SK-N-MC (cell line): ENCODE results near the gene DNASE1L1.

Experiments
- DNase-seq: peaks from one replicate; pipeline ENCODE4 v3.0.0-alpha.2; 2011; ENCODE audit warnings: low read depth, low spot score
- H3K27ac ChIP-seq: fragments of 200-600 bp; sonication (generic); 2 replicates; pipeline ENCODE4 v1.5.1; 2016; ENCODE audit warnings: mixed run types
- H3K36me3 ChIP-seq: fragments of 200-600 bp; sonication (generic); 2 replicates; pipeline ENCODE4 v1.6.1; 2017; ENCODE audit warnings: antibody characterized with exemption, low read length, mixed read lengths; ENCODE audit not compliant: insufficient read depth
- H3K4me3 ChIP-seq: fragments of 200-600 bp; sonication (generic); 2 replicates; pipeline ENCODE4 v1.5.1; 2016
- H3K9ac ChIP-seq: fragments of 200-600 bp; sonication (generic); 2 replicates; pipeline ENCODE4 v1.8.0; 2017; ENCODE audit warnings: mixed run types, mixed read lengths; ENCODE audit not compliant: insufficient read length
- H3K9me3 ChIP-seq: fragments of 200-600 bp; sonication (generic); 2 replicates; pipeline ENCODE4 v1.6.1; 2017; ENCODE audit warnings: low read depth, mild to moderate bottlenecking, antibody characterized with exemption, low read length, moderate library complexity, mixed read lengths
- EZH2 ChIP-seq: fragments of 200-600 bp; sonication (generic); IDR thresholded peaks from one replicate; pipeline ENCODE4 v1.6.1; 2017; ENCODE audit warnings: antibody characterized with exemption
- FOXP2 ChIP-seq: optimal IDR thresholded peaks from 2 replicates; pipeline ENCODE3; 2011; ENCODE audit warnings: mild to moderate bottlenecking, moderate library complexity; ENCODE audit not compliant: insufficient read depth; ENCODE audit errors: extremely low read length, control extremely low read depth
- POLR2AphosphoS5 ChIP-seq: IDR thresholded peaks from 2 replicates; pipeline ENCODE4 v1.6.1; 2012; ENCODE audit warnings: mild to moderate bottlenecking, low read depth, low read length, borderline replicate concordance

The DNASE1L1 gene

GRCh38 chrX:154378059-154378798, 30.8 kb downstream of the DNASE1L1 start:
- Histone ChIP-seq H3K4me3 (peak overlapping the region; percentile 77), H3K9ac (peak overlapping the region; percentile 86), H3K36me3 (no peaks in the 10 kb centered on the region; the same call in 1 of the 2 replicates), H3K27ac (peak overlapping the region; percentile 96), H3K9me3 (no peaks in the 10 kb centered on the region)
- TF ChIP-seq FOXP2 (no peak), POLR2AphosphoS5 (peak; percentile 61; the same call in 1 of the 2 replicates)
- no peak for DNase-seq

GRCh38 chrX:154376774-154377173, 32.3 kb downstream of the DNASE1L1 start:
- no peak for DNase-seq
- Histone ChIP-seq H3K4me3 (no peak overlapping the region), H3K36me3 (no peaks in the 10 kb centered on the region; the same call in 1 of the 2 replicates), H3K9ac (no peak overlapping the region), H3K27ac (peak overlapping the region; percentile 96; the same call in 1 of the 2 replicates), H3K9me3 (no peaks in the 10 kb centered on the region)
- TF ChIP-seq EZH2 (no peak), FOXP2 (no peak), POLR2AphosphoS5 (no peak)

GRCh38 chrX:154375156-154375504, 33.9 kb downstream of the DNASE1L1 start:
- peak overlapping the region; percentile 77 for H3K4me3 ChIP-seq
- no peaks in the 10 kb centered on the region for H3K9me3 ChIP-seq
- TF ChIP-seq POLR2AphosphoS5 = no peak
- no peak for TF ChIP-seq EZH2
- no peak for TF ChIP-seq FOXP2
- H3K9ac ChIP-seq = peak overlapping the region; percentile 77
- peak overlapping the region; percentile 73; the same call in 1 of the 2 replicates for H3K27ac ChIP-seq
- DNase-seq = no peak
- H3K36me3 ChIP-seq = 0 out of 2 replicates have a peak, but pooled peaks cover 2% of the 10 kb centered on the region

- no peak for DNase-seq
- H3K4me3 ChIP-seq = peak within 1 kb of the TSS; percentile 77
- TF ChIP-seq FOXP2 = no peak
- no peak for TF ChIP-seq POLR2AphosphoS5
- TF ChIP-seq EZH2 = no peak
- H3K27ac ChIP-seq = peak within 1 kb of the TSS; percentile 73; the same call in 1 of the 2 replicates
- peaks cover 6% of the 10 kb centered on the region; the same call in 1 of the 2 replicates for H3K36me3 ChIP-seq
- peak within 1 kb of the TSS; percentile 77 for H3K9ac ChIP-seq
- no peaks in the 10 kb centered on the region for H3K9me3 ChIP-seq
Measured at GRCh38 chrX:154374313-154375155, 34.5 kb downstream of the DNASE1L1 start, which contains the start of gene FLNA. TSS of gene FLNA (minus strand) at chrX:154374634. CDS start at chrX:154371245, 3,389 bp downstream.

DNA sequence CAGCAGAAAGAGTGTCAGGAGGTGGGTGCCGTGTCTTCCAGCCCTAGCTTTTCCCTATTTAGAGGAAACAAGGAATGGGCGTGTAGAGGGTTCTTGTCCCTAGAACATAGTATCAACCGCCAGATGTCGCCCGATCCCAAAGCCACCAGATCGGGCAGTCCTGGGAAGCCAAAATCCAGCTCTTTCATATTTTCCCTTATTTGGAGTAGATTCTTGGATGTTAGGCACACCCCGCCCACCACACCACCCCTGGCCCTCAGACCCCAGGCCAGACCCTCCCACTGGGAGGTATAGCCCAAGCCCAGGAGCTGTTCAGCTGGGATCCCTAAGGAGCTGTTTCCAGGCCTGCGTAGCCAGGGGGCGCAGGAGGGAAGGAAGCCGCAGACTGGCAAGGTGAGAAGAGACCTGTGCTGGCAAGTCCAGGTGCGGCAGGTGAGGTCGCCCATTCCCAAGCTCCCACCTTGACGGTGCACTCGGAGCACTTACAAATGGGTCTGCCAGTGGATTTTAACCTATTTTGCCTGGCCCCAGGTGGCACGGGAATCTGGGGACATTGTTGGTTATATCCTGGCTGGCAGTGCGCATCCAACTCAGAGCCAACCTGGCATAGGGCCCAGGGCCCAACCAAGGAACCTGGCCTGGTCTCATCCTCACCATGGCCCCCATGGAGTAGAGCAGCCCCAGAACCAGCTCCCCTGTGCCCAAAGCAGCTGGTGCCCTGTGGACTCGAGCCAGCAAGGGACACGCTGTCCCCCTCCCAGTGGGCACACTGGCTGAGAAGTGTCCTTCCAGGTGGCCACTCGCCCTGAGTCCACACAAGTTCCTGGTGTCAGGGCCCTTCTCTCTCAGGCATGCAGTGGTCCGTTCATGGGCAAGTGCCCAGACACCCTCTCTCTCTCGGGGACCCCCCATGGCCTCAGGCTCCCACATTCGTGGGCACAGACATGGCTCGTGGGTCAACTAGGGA, 35.4 kb downstream of the DNASE1L1 start:
- Histone ChIP-seq H3K36me3 (peaks cover 10% of the 10 kb centered on the region), H3K9ac (peak overlapping the region; percentile 77), H3K27ac (peak overlapping the region; percentile 42; the same call in 1 of the 2 replicates), H3K9me3 (no peaks in the 10 kb centered on the region), H3K4me3 (peak overlapping the region; percentile 77)
- TF ChIP-seq POLR2AphosphoS5 (no peak), EZH2 (no peak), FOXP2 (no peak)
- DNase-seq = no peak

GRCh38 chrX:154372612-154373022, 36.4 kb downstream of the DNASE1L1 start:
- H3K9ac ChIP-seq = no peak overlapping the region
- no peak for TF ChIP-seq FOXP2
- TF ChIP-seq POLR2AphosphoS5 = no peak
- TF ChIP-seq EZH2 = no peak
- peak overlapping the region; percentile 77; the same call in 1 of the 2 replicates for H3K4me3 ChIP-seq
- DNase-seq = no peak
- no peaks in the 10 kb centered on the region for H3K9me3 ChIP-seq
- no peak overlapping the region for H3K27ac ChIP-seq
- peaks cover 20% of the 10 kb centered on the region for H3K36me3 ChIP-seq

DNA sequence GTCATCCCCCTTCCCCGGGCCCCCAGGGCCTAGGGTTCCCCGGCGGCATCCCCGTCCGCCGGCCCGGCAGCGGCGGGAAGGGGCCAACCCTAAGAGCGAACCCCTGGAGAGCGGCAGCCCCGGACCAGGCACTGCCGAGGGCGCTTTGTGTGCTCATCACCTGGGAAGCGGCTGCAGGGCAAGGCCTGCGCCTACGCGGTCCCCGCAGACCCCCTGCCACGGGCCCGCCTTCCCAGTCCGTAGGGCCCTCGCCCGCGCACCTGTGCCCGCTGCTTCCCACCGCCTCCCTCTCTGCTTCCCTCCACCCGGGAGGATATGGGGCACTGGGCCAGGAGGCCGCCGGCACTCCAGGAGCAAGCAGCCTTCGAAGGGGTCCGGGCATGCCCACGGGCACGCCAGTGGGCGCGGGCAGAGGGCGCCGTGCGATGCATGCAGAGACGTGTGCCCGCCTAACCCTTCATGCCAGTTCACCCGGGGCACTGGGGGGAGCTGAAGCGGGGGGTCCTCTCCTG, 37.2 kb downstream of the DNASE1L1 start:
- TF ChIP-seq EZH2 = no peak
- no peak for TF ChIP-seq FOXP2
- TF ChIP-seq POLR2AphosphoS5 = no peak
- Histone ChIP-seq H3K9me3 (no peaks in the 10 kb centered on the region), H3K9ac (peak overlapping the region; percentile 37), H3K36me3 (peaks cover 27% of the 10 kb centered on the region), H3K27ac (no peak overlapping the region), H3K4me3 (peak overlapping the region; percentile 75)
- DNase-seq = no peak

DNA sequence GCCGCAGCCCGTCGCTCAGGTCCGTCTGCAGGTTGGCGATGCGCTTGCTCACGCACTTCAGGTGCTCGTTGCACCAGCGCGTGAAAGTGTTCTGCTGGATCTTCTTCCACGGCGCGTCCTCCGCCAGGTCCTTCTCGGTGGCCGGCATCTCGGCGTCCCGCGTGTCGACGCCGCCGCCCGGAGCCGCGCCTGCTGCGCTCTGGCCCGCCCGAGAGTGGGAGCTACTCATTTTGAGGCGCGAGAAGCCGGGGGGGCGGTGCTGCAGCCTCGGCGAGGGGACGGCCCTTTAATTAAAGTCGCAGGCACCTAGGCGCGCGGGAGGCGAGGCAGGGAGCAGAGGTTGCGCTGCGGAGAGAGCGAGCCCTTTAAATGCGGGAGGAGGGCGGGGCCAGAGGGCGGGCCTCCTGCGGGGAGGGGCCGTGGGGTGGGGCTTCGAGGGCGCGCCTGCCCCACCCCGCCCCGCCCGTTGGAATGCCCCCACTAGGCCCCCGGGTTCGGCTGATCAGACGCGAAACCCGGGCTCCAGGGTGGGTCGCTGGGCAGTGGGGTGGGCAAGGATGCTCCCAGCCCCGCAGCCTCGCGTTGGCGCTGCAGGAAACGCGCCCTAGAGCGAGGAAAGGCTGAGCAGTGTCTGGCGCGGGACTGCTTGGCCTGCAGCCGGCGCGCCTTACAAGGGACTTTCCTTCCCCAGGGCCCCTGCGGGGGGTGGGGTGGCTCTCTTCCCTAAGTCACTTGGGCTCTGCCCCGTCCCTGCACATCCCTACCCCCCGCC, 37.9 kb downstream of the DNASE1L1 start:
- peak overlapping the region; percentile 97 for H3K9ac ChIP-seq
- H3K4me3 ChIP-seq = peak overlapping the region; percentile 88
- H3K36me3 ChIP-seq = peaks cover 34% of the 10 kb centered on the region
- DNase-seq = peak; percentile 60
- H3K9me3 ChIP-seq = no peaks in the 10 kb centered on the region
- TF ChIP-seq FOXP2 = no peak
- TF ChIP-seq POLR2AphosphoS5 = peak; percentile 95
- TF ChIP-seq EZH2 = no peak
- peak overlapping the region; percentile 96; the same call in 1 of the 2 replicates for H3K27ac ChIP-seq
